Liver (tissue), 9 donors: Measurements from ENCODE around the gene ABCC8. TPM values are rescaled to one million over a fixed set of nuclear protein-coding genes. Genes with fewer than 3 reads are reported as not detected.

Experiments
- DNase-seq: peaks from one replicate; pipeline ENCODE4 v3.0.0-alpha.2; 2017; ENCODE audit warnings: low spot score
- H3K27ac ChIP-seq, 2 donors: one replicate each; pipeline ENCODE4 v1.7.0; 2013; ENCODE audit warnings: inconsistent platforms in 2 of 2, low read length in 2 of 2, control low read depth in 1 of 2, low read depth in 1 of 2, mild to moderate bottlenecking in 1 of 2
- H3K27me3 ChIP-seq, 4 donors: one replicate each; pipeline versions ENCODE4 v1.6.1 to v1.7.0; 2013; ENCODE audit warnings: low read length in 3 of 4, inconsistent platforms in 1 of 4, mild to moderate bottlenecking in 1 of 4, moderate library complexity in 1 of 4; ENCODE audit not compliant: control insufficient read depth in 4 of 4, insufficient read depth in 4 of 4
- H3K36me3 ChIP-seq, 4 donors: one replicate each; pipeline versions ENCODE4 v1.6.1 to v1.7.0; 2013; ENCODE audit warnings: low read length in 3 of 4, mild to moderate bottlenecking in 3 of 4, low read depth in 1 of 4, moderate library complexity in 1 of 4; ENCODE audit not compliant: control insufficient read depth in 4 of 4, insufficient read depth in 3 of 4
- H3K4me1 ChIP-seq, 4 donors: one replicate each; pipeline versions ENCODE4 v1.6.1 to v1.7.0; 2013; ENCODE audit warnings: low read length in 3 of 4, mild to moderate bottlenecking in 3 of 4, moderate library complexity in 1 of 4; ENCODE audit not compliant: control insufficient read depth in 4 of 4, insufficient read depth in 4 of 4
- H3K4me3 ChIP-seq, 3 donors: one replicate each; pipeline versions ENCODE4 v1.6.1 to v1.7.0; 2013; ENCODE audit warnings: low read length in 3 of 3, control low read depth in 1 of 3, low read depth in 1 of 3, mild to moderate bottlenecking in 1 of 3
- H3K9ac ChIP-seq, 2 donors: one replicate each; pipeline ENCODE4 v1.7.0; 2013; ENCODE audit warnings: low read length in 2 of 2, mild to moderate bottlenecking in 2 of 2, moderate library complexity in 2 of 2, control low read depth in 1 of 2, low read depth in 1 of 2
- H3K9me3 ChIP-seq, 4 donors: one replicate each; pipeline versions ENCODE4 v1.6.1 to v1.7.0; 2013; ENCODE audit warnings: low read length in 3 of 4; ENCODE audit not compliant: control insufficient read depth in 4 of 4
- CTCF ChIP-seq: fragments of 150-350 bp; IDR thresholded peaks from 2 replicates; pipeline ENCODE4 v1.5.1; 2017; ENCODE audit warnings: improper control_type of control experiment, low read depth, low read length; ENCODE audit not compliant: missing input control
- EGR1 ChIP-seq, 2 donors: IDR thresholded peaks; 2 replicates each; pipeline ENCODE4 v1.6.1; 2016 to 2018; ENCODE audit warnings: antibody characterized with exemption in 2 of 2, low read depth in 2 of 2
- FOXA1 ChIP-seq: IDR thresholded peaks from 2 replicates; pipeline ENCODE4 v1.6.1; 2016; ENCODE audit warnings: antibody characterized with exemption
- FOXA2 ChIP-seq: IDR thresholded peaks from 2 replicates; pipeline ENCODE4 v1.6.1; 2016; ENCODE audit warnings: antibody characterized with exemption
- GABPA ChIP-seq, 2 donors: IDR thresholded peaks in 1 of 2; conservative IDR thresholded peaks in 1 of 2; 2 replicates each; pipeline ENCODE4 v1.6.1; 2016; ENCODE audit warnings: antibody characterized with exemption in 2 of 2, mild to moderate bottlenecking in 1 of 2, moderate library complexity in 1 of 2
- HNF4A ChIP-seq, 2 donors: conservative IDR thresholded peaks; 2 replicates each; pipeline ENCODE4 v1.6.1; 2016; ENCODE audit warnings: antibody characterized with exemption in 2 of 2, mild to moderate bottlenecking in 2 of 2
- HNF4G ChIP-seq: IDR thresholded peaks from 2 replicates; pipeline ENCODE4 v1.6.1; 2016; ENCODE audit warnings: antibody characterized with exemption
- JUND ChIP-seq, 2 donors: IDR thresholded peaks; 2 replicates each; pipeline ENCODE4 v1.6.1; 2016; ENCODE audit warnings: antibody characterized with exemption in 2 of 2
- NR2F2 ChIP-seq: IDR thresholded peaks from 2 replicates; pipeline ENCODE4 v1.6.1; 2016; ENCODE audit warnings: antibody characterized with exemption
- RAD21 ChIP-seq, 2 donors: IDR thresholded peaks; 2 replicates each; pipeline ENCODE4 v1.6.1; 2016; ENCODE audit warnings: antibody characterized with exemption in 2 of 2, mild to moderate bottlenecking in 2 of 2
- RXRA ChIP-seq, 2 donors: IDR thresholded peaks; 2 replicates each; pipeline ENCODE4 v1.6.1; 2017 to 2018; ENCODE audit warnings: antibody characterized with exemption in 2 of 2, mild to moderate bottlenecking in 1 of 2
- SP1 ChIP-seq: IDR thresholded peaks from 2 replicates; pipeline ENCODE4 v1.6.1; 2018; ENCODE audit warnings: antibody characterized with exemption, mild to moderate bottlenecking
- TAF1 ChIP-seq: conservative IDR thresholded peaks from 2 replicates; pipeline ENCODE4 v1.6.1; 2016; ENCODE audit warnings: antibody characterized with exemption, mild to moderate bottlenecking
- YY1 ChIP-seq: IDR thresholded peaks from 2 replicates; pipeline ENCODE4 v1.6.1; 2016; ENCODE audit warnings: antibody characterized with exemption, mild to moderate bottlenecking
- ZBTB33 ChIP-seq: IDR thresholded peaks from 2 replicates; pipeline ENCODE4 v1.6.1; 2016; ENCODE audit warnings: antibody characterized with exemption
- WGBS: extraction: QIAGEN DNeasy Blood & Tissue Kit; methylation state at CpG from one replicate; pipeline ENCODE4 v1.1.7; 2013; 5-methylcytosine and 5-hydroxymethylcytosine counted together
- polyA plus RNA-seq, 2 donors: library from polyadenylated mRNA; stranded (reverse) in 1 of 2; unstranded in 1 of 2; fragments of 200-250 nt in 1 of 2; fragments of >200 nt in 1 of 2; fragmentation: Nextera tagmentation in 1 of 2; extraction: Ambion mirVana in 1 of 2; gene quantifications; one replicate each; pipeline versions ENCODE4 v1.2.1 to v1.2.3, GENCODE V29; 2013 to 2015
- total RNA-seq, 2 donors: library from RNA; depleted of rRNA; stranded (reverse); fragments of >200 nt; gene quantifications; one replicate each; pipeline ENCODE4 v1.2.3, GENCODE V29; 2014
- TF ChIP-seq, protein P1 (sequence below): IDR thresholded peaks from 2 replicates; pipeline ENCODE4 v1.6.1; 2016; ENCODE audit warnings: antibody characterized with exemption
- TF ChIP-seq, protein P2 (sequence below): IDR thresholded peaks from 2 replicates; pipeline ENCODE4 v1.6.1; 2016; ENCODE audit warnings: antibody characterized with exemption, mild to moderate bottlenecking
- TF ChIP-seq, protein P3 (sequence below): IDR thresholded peaks from 2 replicates; pipeline ENCODE4 v1.6.1; 2016; ENCODE audit warnings: antibody characterized with exemption
- donor health status: healthy.
- donor health status: healthy.
- donor health status: healthy.
- donor health status: healthy.
- donor health status: healthy.

ABCC8 gene
- total and polyA plus RNA-seq, 4 donors: 0.16 to 0.25 TPM; not detected in 2

GRCh38 chr11:17423533-17424310 is 52.9 kb downstream of the ABCC8 start:
- Histone ChIP-seq H3K4me1 (no peaks in the 10 kb centered on the region), H3K27me3 (peaks cover 0 to 11% (median 2%) of the 10 kb centered on the region in 4 donors), H3K9me3 (no peaks in the 10 kb centered on the region), H3K4me3 (no peak overlapping the region), H3K27ac (no peak overlapping the region), H3K36me3 (no peaks in the 10 kb centered on the region), H3K9ac (no peak overlapping the region)
- WGBS: 83% methylated on average over 11 of the region's 11 CpGs
- DNase-seq: no peak
- TF ChIP-seq, protein P1, sequence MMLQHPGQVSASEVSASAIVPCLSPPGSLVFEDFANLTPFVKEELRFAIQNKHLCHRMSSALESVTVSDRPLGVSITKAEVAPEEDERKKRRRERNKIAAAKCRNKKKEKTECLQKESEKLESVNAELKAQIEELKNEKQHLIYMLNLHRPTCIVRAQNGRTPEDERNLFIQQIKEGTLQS: no peak
- TF ChIP-seq FOXA1 (no peak), EGR1 (IDR thresholded peaks at IDR 0.05; ENCODE audit: low read depth in 2 of 2) (no peak), JUND (IDR thresholded peaks at IDR 0.05) (no peak), RAD21 (IDR thresholded peaks at IDR 0.05) (no peak), RXRA (IDR thresholded peaks at IDR 0.05) (no peak), FOXA2 (no peak), CTCF (no peak), HNF4G (no peak), TAF1 (no peak), ZBTB33 (no peak), HNF4A (conservative IDR thresholded peaks at IDR 0.05) (no peak), YY1 (no peak), SP1 (no peak), GABPA (IDR thresholded peaks at IDR 0.05 in 1 of 2, conservative IDR thresholded peaks at IDR 0.05 in 1 of 2) (no peak), NR2F2 (no peak)
- TF ChIP-seq, protein P2, sequence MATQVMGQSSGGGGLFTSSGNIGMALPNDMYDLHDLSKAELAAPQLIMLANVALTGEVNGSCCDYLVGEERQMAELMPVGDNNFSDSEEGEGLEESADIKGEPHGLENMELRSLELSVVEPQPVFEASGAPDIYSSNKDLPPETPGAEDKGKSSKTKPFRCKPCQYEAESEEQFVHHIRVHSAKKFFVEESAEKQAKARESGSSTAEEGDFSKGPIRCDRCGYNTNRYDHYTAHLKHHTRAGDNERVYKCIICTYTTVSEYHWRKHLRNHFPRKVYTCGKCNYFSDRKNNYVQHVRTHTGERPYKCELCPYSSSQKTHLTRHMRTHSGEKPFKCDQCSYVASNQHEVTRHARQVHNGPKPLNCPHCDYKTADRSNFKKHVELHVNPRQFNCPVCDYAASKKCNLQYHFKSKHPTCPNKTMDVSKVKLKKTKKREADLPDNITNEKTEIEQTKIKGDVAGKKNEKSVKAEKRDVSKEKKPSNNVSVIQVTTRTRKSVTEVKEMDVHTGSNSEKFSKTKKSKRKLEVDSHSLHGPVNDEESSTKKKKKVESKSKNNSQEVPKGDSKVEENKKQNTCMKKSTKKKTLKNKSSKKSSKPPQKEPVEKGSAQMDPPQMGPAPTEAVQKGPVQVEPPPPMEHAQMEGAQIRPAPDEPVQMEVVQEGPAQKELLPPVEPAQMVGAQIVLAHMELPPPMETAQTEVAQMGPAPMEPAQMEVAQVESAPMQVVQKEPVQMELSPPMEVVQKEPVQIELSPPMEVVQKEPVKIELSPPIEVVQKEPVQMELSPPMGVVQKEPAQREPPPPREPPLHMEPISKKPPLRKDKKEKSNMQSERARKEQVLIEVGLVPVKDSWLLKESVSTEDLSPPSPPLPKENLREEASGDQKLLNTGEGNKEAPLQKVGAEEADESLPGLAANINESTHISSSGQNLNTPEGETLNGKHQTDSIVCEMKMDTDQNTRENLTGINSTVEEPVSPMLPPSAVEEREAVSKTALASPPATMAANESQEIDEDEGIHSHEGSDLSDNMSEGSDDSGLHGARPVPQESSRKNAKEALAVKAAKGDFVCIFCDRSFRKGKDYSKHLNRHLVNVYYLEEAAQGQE: no peak
- TF ChIP-seq, protein P3, sequence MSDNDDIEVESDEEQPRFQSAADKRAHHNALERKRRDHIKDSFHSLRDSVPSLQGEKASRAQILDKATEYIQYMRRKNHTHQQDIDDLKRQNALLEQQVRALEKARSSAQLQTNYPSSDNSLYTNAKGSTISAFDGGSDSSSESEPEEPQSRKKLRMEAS: no peak
